AG04450 (cell line): ENCODE measurements around the gene MPHOSPH8. TPM values are rescaled to one million over a fixed set of nuclear protein-coding genes. Genes with fewer than 3 reads are reported as not detected.

ENCODE experiments used
- CTCF ChIA-PET: fragments of 300-600, 350-600 bp; formaldehyde crosslinking; extraction: SDS; loops from one replicate; lab custom pipeline; 2022; ENCODE audit warnings: antibody characterized with exemption, inconsistent platforms; lab: Charles Lee
- POLR2A ChIA-PET: fragments of 350-600 bp; formaldehyde crosslinking; extraction: SDS; loops from one replicate; lab custom pipeline; 2021; ENCODE audit warnings: antibody characterized with exemption, inconsistent platforms; lab: Yijun Ruan, JAX
- DNase-seq: peaks from one replicate; pipeline ENCODE4 v3.0.0-alpha.2; 2011; ENCODE audit warnings: low read depth, low spot score
- H3K27ac ChIP-seq: one replicate; pipeline ENCODE4 v1.5.1; 2012; ENCODE audit warnings: low read depth, low read length, control low read depth
- H3K27me3 ChIP-seq: one replicate; pipeline ENCODE4 v1.6.0; 2012; ENCODE audit warnings: low read length; ENCODE audit not compliant: control insufficient read depth, insufficient read depth
- H3K4me3 ChIP-seq: 2 replicates; pipeline ENCODE4 v1.5.1; 2011; ENCODE audit warnings: mild to moderate bottlenecking, low read depth, low read length, control low read depth
- H3K9me3 ChIP-seq: 2 replicates; pipeline ENCODE4 v1.5.1; 2012; ENCODE audit warnings: low read length; ENCODE audit not compliant: control insufficient read depth, insufficient read depth
- CTCF ChIP-seq: IDR thresholded peaks from 2 replicates; pipeline ENCODE4 v1.5.1; 2011; ENCODE audit warnings: low read depth, low read length, control low read depth, inconsistent platforms
- polyA plus RNA-seq: library from polyadenylated mRNA; depleted of rRNA; stranded (reverse); fragments of >200 nt; gene quantifications from 2 replicates; pipeline ENCODE4 v1.2.3, GENCODE V29; 2011

Gene MPHOSPH8
- polyA plus RNA-seq, 1 experiment = 24.8 TPM

GRCh38 chr13:19597523-19597922 is 35.9 kb upstream of the MPHOSPH8 start:
- POLR2A ChIA-PET = no interaction called here
- CTCF ChIA-PET = interaction anchor here (0.6 to 1.3 kb wide), 4 partner anchors 10 to 544 kb away, joined by 3 to 7 read pairs (median 4); no protein-coding TSS in a partner anchor
- no peak for TF ChIP-seq CTCF

GRCh38 chr13:19601749-19602725 is 31.4 kb upstream of the MPHOSPH8 start:
- Histone ChIP-seq H3K4me3 (peak overlapping the region; percentile 64), H3K27me3 (no peaks in the 10 kb centered on the region), H3K27ac (peak overlapping the region; percentile 11), H3K9me3 (no peaks in the 10 kb centered on the region)
- TF ChIP-seq CTCF = no peak
- ChIA-PET CTCF (interaction anchor here (1.0 kb wide), 2 partner anchors 17 to 31 kb away, joined by 3 to 5 read pairs; no protein-coding TSS in a partner anchor), POLR2A (interaction anchor here (0.6 to 0.9 kb wide), 4 partner anchors 32 to 352 kb away, joined by 3 to 8 read pairs (median 4); partner anchors contain the start of gene MPHOSPH8)
- DNase-seq = no peak

More at GRCh38 chr13:19597523-19597922, 35.9 kb upstream of the MPHOSPH8 start:
- H3K27me3 ChIP-seq = no peaks in the 10 kb centered on the region
- H3K4me3 ChIP-seq = no peak overlapping the region
- H3K27ac ChIP-seq = peak overlapping the region; percentile 43
- no peaks in the 10 kb centered on the region for H3K9me3 ChIP-seq
- peak; percentile 42 for DNase-seq

GRCh38 chr13:19604306-19604705 is 29.2 kb upstream of the MPHOSPH8 start:
- H3K9me3 ChIP-seq = no peaks in the 10 kb centered on the region
- TF ChIP-seq CTCF = no peak
- ChIA-PET POLR2A (no interaction called here), CTCF (no interaction called here)
- no peak for DNase-seq
- no peak overlapping the region for H3K27ac ChIP-seq
- H3K4me3 ChIP-seq = no peak overlapping the region
- H3K27me3 ChIP-seq = no peaks in the 10 kb centered on the region

- no peak for DNase-seq
- TF ChIP-seq CTCF = no peak
Measured at GRCh38 chr13:19605161-19605955, 28.1 kb upstream of the MPHOSPH8 start.

More at GRCh38 chr13:19605161-19605955, 28.1 kb upstream of the MPHOSPH8 start:
- POLR2A ChIA-PET = no interaction called here
- Histone ChIP-seq H3K27me3 (no peaks in the 10 kb centered on the region), H3K4me3 (no peak overlapping the region), H3K27ac (no peak overlapping the region), H3K9me3 (no peaks in the 10 kb centered on the region)
- CTCF ChIA-PET = interaction anchor here (1.4 kb wide), 1 partner anchor 14 kb away, joined by 4 read pairs; no protein-coding TSS in a partner anchor
